AG04450 (cell line): Measurements from ENCODE around the gene FRMPD2. TPM values are rescaled to one million over a fixed set of nuclear protein-coding genes. Genes with fewer than 3 reads are reported as not detected.
"Not testable (repeated sequence)": the region's sequence is repeated elsewhere in the genome, so short reads cannot be mapped to it uniquely, and the experiment has no call there.

Experiments
- CTCF ChIA-PET: fragments of 300-600, 350-600 bp; formaldehyde crosslinking; extraction: SDS; loops from one replicate; lab custom pipeline; 2022; ENCODE audit warnings: antibody characterized with exemption, inconsistent platforms; lab: Charles Lee
- POLR2A ChIA-PET: fragments of 350-600 bp; formaldehyde crosslinking; extraction: SDS; loops from one replicate; lab custom pipeline; 2021; ENCODE audit warnings: antibody characterized with exemption, inconsistent platforms; lab: Yijun Ruan, JAX
- DNase-seq: peaks from one replicate; pipeline ENCODE4 v3.0.0-alpha.2; 2011; ENCODE audit warnings: low read depth, low spot score
- H3K27ac ChIP-seq: one replicate; pipeline ENCODE4 v1.5.1; 2012; ENCODE audit warnings: low read depth, low read length, control low read depth
- H3K27me3 ChIP-seq: one replicate; pipeline ENCODE4 v1.6.0; 2012; ENCODE audit warnings: low read length; ENCODE audit not compliant: control insufficient read depth, insufficient read depth
- H3K4me3 ChIP-seq: 2 replicates; pipeline ENCODE4 v1.5.1; 2011; ENCODE audit warnings: mild to moderate bottlenecking, low read depth, low read length, control low read depth
- H3K9me3 ChIP-seq: 2 replicates; pipeline ENCODE4 v1.5.1; 2012; ENCODE audit warnings: low read length; ENCODE audit not compliant: control insufficient read depth, insufficient read depth
- CTCF ChIP-seq: IDR thresholded peaks from 2 replicates; pipeline ENCODE4 v1.5.1; 2011; ENCODE audit warnings: low read depth, low read length, control low read depth, inconsistent platforms
- polyA plus RNA-seq: library from polyadenylated mRNA; depleted of rRNA; stranded (reverse); fragments of >200 nt; gene quantifications from 2 replicates; pipeline ENCODE4 v1.2.3, GENCODE V29; 2011

FRMPD2 gene
- polyA plus RNA-seq, 1 experiment: not detected

- peaks cover 4% of the 10 kb centered on the region; the same call in 1 of the 2 replicates for H3K9me3 ChIP-seq
- peaks cover 26% of the 10 kb centered on the region for H3K27me3 ChIP-seq
- H3K27ac ChIP-seq: no peak overlapping the region
- no peak overlapping the region for H3K4me3 ChIP-seq
- no peak for DNase-seq
- ChIA-PET CTCF (no interaction called here), POLR2A (no interaction called here)
- TF ChIP-seq CTCF: no peak
Measured at GRCh38 chr10:48282829-48283228, 8.3 kb upstream of the FRMPD2 start.

DNA sequence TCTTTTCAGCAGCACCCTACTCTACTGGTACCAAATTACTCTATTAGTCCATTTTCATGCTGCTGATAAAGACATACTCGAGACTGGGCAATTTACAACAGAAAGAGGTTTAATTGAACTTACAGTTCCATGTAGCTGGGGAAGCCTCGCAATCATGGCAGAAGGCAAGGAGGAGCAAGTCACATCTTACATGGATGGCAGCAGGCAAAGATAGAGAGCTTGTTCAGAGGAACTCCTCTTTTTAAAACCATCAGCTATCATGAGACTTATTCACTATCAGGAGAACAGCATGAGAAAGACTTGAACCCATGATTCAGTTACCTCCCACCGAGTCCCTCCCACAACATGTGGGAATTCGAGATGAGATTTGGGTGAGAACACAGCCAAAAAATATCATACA, 7.2 kb upstream of the FRMPD2 start:
- CTCF ChIA-PET: not testable (repeated sequence)

DNA sequence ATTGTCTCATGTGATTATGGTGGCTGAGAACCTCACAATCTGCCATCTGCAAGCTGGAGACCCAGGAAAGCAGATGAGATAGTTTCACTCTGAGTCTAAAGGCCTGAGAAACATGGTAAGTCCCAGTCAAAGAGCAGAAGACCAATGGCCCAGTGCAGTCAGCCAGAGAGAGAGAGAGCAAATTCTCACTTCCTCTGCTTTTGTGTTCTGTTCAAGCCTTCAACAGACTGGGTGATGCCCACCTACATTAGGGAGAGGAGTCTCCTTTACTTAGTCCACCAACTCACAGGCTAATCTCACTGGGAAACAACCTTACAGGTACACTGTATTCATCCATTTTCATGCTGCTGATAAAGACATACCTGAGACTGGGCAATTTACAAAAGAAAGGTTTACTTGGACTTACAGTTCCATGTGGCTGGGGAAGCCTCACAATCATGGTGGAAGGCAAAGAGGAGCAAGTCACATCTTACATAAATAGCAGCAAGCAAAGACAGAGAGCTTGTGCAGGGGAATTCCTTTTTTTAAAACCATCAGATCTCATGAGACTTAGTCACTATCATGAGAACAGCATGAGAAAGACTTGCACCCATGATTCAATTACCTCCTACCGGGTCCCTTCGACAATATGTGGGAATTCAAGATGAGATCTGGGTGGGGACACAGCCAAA, 4.7 kb upstream of the FRMPD2 start:
- TF ChIP-seq CTCF: no peak
- Histone ChIP-seq H3K9me3 (peaks cover 3% of the 10 kb centered on the region; the same call in 1 of the 2 replicates), H3K4me3 (no peak overlapping the region), H3K27me3 (peaks cover 5% of the 10 kb centered on the region), H3K27ac (no peak overlapping the region)
- ChIA-PET CTCF (no interaction called here), POLR2A (no interaction called here)
- DNase-seq: no peak

More for the DNA sequence above, 7.2 kb upstream of the FRMPD2 start:
- H3K27me3 ChIP-seq: peaks cover 24% of the 10 kb centered on the region
- H3K27ac ChIP-seq, POLR2A ChIA-PET, H3K4me3 ChIP-seq, H3K9me3 ChIP-seq, DNase-seq: not testable (repeated sequence)

DNA sequence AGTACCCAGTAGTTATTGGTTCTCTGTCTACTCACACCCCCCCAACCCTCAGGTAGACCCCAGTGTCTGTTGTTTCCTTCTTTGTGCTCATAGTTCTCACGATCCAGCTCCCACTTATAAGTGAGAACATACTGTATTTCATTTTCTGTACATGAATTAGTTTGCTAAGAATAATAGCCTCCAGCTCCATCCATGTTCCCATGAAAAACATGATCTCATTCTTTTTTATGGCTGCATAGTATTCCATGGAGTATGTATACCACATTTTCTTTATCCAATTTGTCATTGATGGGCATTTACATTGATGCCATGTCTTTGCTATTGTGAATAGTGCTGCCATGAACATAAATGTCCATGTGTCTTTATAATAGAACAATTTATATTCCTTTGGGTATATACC, 2.6 kb upstream of the FRMPD2 start:
- no peak overlapping the region for H3K4me3 ChIP-seq
- no peak overlapping the region for H3K27ac ChIP-seq
- DNase-seq: no peak
- POLR2A ChIA-PET: no interaction called here
- no peak for TF ChIP-seq CTCF
- H3K27me3 ChIP-seq: peaks cover 10% of the 10 kb centered on the region
- H3K9me3 ChIP-seq: no peaks in the 10 kb centered on the region
- CTCF ChIA-PET: interaction anchor here (1.9 kb wide), 1 partner anchor 13 kb away, joined by 6 read pairs; no protein-coding TSS in a partner anchor

DNA sequence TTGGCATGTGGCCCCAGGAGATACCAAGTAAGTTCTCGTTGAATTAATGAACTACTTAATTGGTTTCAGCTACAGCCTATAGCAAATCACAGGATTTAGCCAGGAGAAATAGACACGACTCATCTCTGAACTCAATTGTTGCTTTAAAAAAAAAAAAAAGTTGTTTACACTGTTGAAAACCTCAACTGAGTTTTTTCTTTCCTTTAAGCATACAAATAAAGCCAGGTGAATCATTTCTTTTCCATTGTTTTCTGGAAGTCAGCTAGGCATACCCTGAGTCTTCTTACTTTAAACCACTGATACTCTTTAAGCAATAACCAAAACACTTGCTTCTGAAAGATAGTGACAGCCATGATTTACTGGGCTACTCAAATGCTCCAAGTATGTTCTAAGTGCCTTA, 755 bp downstream of the FRMPD2 start:
- no peak for DNase-seq
- Histone ChIP-seq H3K4me3 (no peak overlapping the region), H3K9me3 (no peaks in the 10 kb centered on the region), H3K27me3 (peaks cover 23% of the 10 kb centered on the region), H3K27ac (no peak overlapping the region)
- TF ChIP-seq CTCF: no peak
- POLR2A ChIA-PET: no interaction called here
- CTCF ChIA-PET: no interaction called here
